Occipital lobe (tissue), 2 donors: Measurements from ENCODE around the gene NUCKS1. TPM values are rescaled to one million over a fixed set of nuclear protein-coding genes. Genes with fewer than 3 reads are reported as not detected.

Source experiments
- DNase-seq: peaks from one replicate; lab custom pipeline; 2025; lab: John Stamatoyannopoulos, UW
- total RNA-seq: library from RNA; depleted of rRNA; stranded (reverse); fragments of >200 nt; gene quantifications from one replicate; pipeline ENCODE4 v1.2.3, GENCODE V29; 2014

NUCKS1 gene
- total RNA-seq, 1 donor from 2014 or later: 257 TPM

GRCh38 chr1:205701420-205701819 lies 48.6 kb downstream of the NUCKS1 start:
- DNase-seq: no peak

GRCh38 chr1:205700865-205701401 lies 49.0 kb downstream of the NUCKS1 start:
- no peak for DNase-seq

- no peak for DNase-seq
These were observed 50.6 kb downstream of the NUCKS1 start for GRCh38 chr1:205699416-205699815.

- no peak for DNase-seq
These were observed 51.1 kb downstream of the NUCKS1 start for GRCh38 chr1:205698921-205699320.

- no peak for DNase-seq
These were observed 56.5 kb downstream of the NUCKS1 start for GRCh38 chr1:205693421-205693991.

GRCh38 chr1:205692423-205692822 lies 57.6 kb downstream of the NUCKS1 start:
- no peak for DNase-seq

GRCh38 chr1:205690122-205690756 lies 59.7 kb downstream of the NUCKS1 start:
- DNase-seq: no peak

GRCh38 chr1:205689479-205689878 lies 60.5 kb downstream of the NUCKS1 start:
- no peak for DNase-seq

- DNase-seq: no peak
These were observed 61.6 kb downstream of the NUCKS1 start for GRCh38 chr1:205688171-205689080.

- no peak for DNase-seq
These were observed 62.7 kb downstream of the NUCKS1 start for GRCh38 chr1:205687242-205687641.

GRCh38 chr1:205681364-205681763 lies 68.6 kb downstream of the NUCKS1 start:
- no peak for DNase-seq

- no peak for DNase-seq
These were observed 69.7 kb downstream of the NUCKS1 start, which contains the start of gene SLC45A3 for GRCh38 chr1:205680073-205680851. Gene SLC45A3, minus strand, starts transcription at chr1:205680509. Its CDS starts 15,853 bp downstream, at chr1:205664656.

- DNase-seq: no peak
These were observed 71.5 kb downstream of the NUCKS1 start for GRCh38 chr1:205678286-205679111.

GRCh38 chr1:205677167-205677566 lies 72.8 kb downstream of the NUCKS1 start:
- DNase-seq: no peak

GRCh38 chr1:205676597-205676996 lies 73.4 kb downstream of the NUCKS1 start:
- peak; percentile 69 for DNase-seq

GRCh38 chr1:205676002-205676401 lies 74.0 kb downstream of the NUCKS1 start:
- no peak for DNase-seq

GRCh38 chr1:205675247-205675646 lies 74.7 kb downstream of the NUCKS1 start:
- no peak for DNase-seq

- DNase-seq: no peak
These were observed 77.0 kb downstream of the NUCKS1 start for GRCh38 chr1:205672970-205673369.

GRCh38 chr1:205672395-205672889 lies 77.5 kb downstream of the NUCKS1 start:
- DNase-seq: no peak
